GM12892 (cell line): ENCODE data around the gene NACA.

Experiments
- DNase-seq: peaks from one replicate; pipeline ENCODE4 v3.0.0; 2011; ENCODE audit not compliant: insufficient read length
- FAIRE-seq: peaks from 2 replicates; lab custom pipeline; 2011; peaks lifted over from hg19 to GRCh38; lab: Jason Lieb, UNC
- POLR2A ChIP-seq: IDR thresholded peaks from 2 replicates; pipeline ENCODE4 v1.6.1; 2011; ENCODE audit warnings: low read depth, low read length, control low read depth
- POLR2AphosphoS5 ChIP-seq: IDR thresholded peaks from 2 replicates; pipeline ENCODE4 v1.6.1; 2011; ENCODE audit warnings: low read depth, low read length, control low read depth
- TAF1 ChIP-seq: IDR thresholded peaks from 2 replicates; pipeline ENCODE4 v1.6.1; 2011; ENCODE audit warnings: low read depth, mild to moderate bottlenecking, control low read depth, low read length, borderline replicate concordance

Gene NACA

DNA sequence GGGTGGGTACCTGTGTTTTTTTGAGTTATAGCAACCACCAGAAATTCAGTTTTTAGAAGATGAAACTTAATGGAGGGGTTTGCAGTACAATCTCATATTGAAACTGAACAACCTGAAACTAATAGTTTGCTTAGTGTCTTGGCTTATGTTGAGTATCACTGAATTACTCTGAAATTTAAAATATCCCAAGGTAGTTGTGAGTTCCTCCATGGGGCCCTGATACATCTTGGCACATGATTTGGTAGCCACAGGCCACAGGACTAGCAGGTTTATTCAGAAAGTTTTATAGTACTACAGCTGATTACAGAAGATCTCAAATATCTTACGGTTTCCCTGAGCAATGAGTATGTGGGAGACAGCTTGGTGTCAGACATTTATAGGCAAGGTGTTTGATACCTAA is 47.4 kb downstream of the NACA start:
- DNase-seq (no peak), FAIRE-seq (no peak)
- TF ChIP-seq TAF1 (no peak), POLR2AphosphoS5 (no peak), POLR2A (no peak)

DNA sequence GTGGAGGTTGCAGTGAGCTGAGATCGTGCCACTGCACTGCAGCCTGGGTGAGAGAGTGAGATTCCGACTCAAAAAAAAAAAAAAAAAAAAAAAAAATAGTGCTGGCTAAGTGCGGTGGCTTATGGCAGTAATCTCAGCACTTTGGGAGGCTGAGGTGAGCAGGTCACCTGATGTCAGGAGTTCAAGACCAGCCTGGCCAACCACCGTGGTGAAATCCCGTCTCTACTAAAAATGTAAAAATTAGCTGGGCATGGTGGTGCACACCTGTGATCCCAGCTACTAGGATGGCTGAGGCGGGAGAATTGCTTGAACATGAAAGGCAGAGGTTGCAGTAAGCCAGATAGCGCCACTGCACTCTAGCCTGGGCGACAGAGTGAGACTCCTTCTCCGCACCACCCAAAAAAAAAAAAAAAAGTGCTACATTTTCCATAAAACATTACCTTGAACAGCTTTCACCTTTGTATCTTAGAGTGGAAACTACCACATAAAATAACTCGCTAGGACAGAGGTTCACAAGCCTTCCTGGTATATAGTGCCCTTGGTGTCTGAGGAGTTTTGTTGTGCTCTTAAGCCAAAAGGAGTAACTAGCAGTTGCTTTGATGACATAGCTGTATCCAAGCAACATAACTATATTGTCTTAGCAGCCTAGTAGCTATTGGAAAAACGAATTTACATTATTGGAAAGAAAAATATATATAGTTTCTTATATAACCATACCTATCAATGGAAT is 48.1 kb downstream of the NACA start:
- FAIRE-seq (no peak), DNase-seq (no peak)
- no peak for TF ChIP-seq TAF1
- TF ChIP-seq POLR2AphosphoS5 = no peak
- TF ChIP-seq POLR2A = no peak

DNA sequence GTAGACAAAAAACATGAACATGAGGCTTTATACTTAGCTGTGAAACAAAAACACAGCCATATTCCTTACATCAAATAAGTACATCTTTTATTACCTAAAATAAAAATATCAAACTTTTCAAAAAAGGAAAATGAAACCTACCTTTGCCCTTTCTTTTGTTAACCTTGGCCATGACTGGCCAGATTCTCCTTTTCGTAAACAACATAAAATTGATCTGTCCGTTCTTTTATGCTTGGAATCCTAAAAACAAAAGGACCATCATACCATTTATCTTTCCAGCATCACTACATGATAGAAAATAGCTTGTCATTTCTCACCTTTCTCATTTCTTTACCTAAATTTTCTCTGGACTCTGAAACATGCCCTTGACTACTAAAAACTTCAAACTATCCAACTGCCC is 53.5 kb downstream of the NACA start:
- FAIRE-seq (no peak), DNase-seq (no peak)
- TF ChIP-seq POLR2AphosphoS5 (no peak), TAF1 (no peak)

GRCh38 chr12:56670836-56671235 is 54.3 kb downstream of the NACA start:
- DNase-seq (no peak), FAIRE-seq (no peak)
- no peak for TF ChIP-seq TAF1
- no peak for TF ChIP-seq POLR2A
- no peak for TF ChIP-seq POLR2AphosphoS5

- TF ChIP-seq TAF1 = no peak
- TF ChIP-seq POLR2AphosphoS5 = no peak
- TF ChIP-seq POLR2A = no peak
- no peak for FAIRE-seq
- no peak for DNase-seq
These were observed 57.0 kb downstream of the NACA start for GRCh38 chr12:56668197-56668457.
